ENCODE results near the gene LDAH. TPM values are rescaled to one million over a fixed set of nuclear protein-coding genes. Genes with fewer than 3 reads are reported as not detected.

LDAH gene
- total RNA-seq, 2 donors from 2014 or later = 3.5 to 6.0 TPM

DNA sequence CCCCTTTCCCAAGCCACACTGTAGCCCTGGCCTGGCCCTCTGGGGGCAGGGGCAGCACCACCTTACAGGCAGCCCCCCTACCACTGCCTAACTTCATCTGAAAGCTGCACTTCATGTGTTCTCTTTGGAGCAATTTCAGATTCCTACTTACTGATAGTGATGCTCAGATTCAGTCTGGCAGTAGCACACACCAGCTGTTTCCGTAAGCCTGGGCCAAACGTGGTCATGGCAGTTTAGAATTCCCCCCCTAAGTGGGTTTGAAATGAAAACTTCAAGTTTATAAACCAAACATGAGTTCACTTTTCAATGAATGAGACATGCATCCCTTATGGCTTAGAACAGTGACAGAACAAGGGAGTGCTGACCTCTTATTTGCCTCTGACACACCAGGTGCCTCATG is 126.5 kb downstream of the LDAH start:
- H3K36me3 ChIP-seq = no peaks in the 10 kb centered on the region
- H3K27me3 ChIP-seq = no peaks in the 10 kb centered on the region
- TF ChIP-seq, protein P1, sequence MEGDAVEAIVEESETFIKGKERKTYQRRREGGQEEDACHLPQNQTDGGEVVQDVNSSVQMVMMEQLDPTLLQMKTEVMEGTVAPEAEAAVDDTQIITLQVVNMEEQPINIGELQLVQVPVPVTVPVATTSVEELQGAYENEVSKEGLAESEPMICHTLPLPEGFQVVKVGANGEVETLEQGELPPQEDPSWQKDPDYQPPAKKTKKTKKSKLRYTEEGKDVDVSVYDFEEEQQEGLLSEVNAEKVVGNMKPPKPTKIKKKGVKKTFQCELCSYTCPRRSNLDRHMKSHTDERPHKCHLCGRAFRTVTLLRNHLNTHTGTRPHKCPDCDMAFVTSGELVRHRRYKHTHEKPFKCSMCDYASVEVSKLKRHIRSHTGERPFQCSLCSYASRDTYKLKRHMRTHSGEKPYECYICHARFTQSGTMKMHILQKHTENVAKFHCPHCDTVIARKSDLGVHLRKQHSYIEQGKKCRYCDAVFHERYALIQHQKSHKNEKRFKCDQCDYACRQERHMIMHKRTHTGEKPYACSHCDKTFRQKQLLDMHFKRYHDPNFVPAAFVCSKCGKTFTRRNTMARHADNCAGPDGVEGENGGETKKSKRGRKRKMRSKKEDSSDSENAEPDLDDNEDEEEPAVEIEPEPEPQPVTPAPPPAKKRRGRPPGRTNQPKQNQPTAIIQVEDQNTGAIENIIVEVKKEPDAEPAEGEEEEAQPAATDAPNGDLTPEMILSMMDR (IDR thresholded peaks at IDR 0.05) = no peak
- DNase-seq (ENCODE audit: low spot score) = no peak
- H3K9me3 ChIP-seq = no peaks in the 10 kb centered on the region
- no peak overlapping the region for H3K4me3 ChIP-seq
- H3K4me1 ChIP-seq = peaks cover 0 to 5% of the 10 kb centered on the region in 2 donors
- H3K27ac ChIP-seq = no peak overlapping the region

- Histone ChIP-seq H3K27ac (no peak overlapping the region), H3K27me3 (no peaks in the 10 kb centered on the region), H3K4me1 (no peaks in the 10 kb centered on the region), H3K9me3 (no peaks in the 10 kb centered on the region), H3K36me3 (no peaks in the 10 kb centered on the region), H3K4me3 (no peak overlapping the region)
- TF ChIP-seq, protein P1 (IDR thresholded peaks at IDR 0.05) = no peak
- DNase-seq (ENCODE audit: low spot score) = no peak
Observed at GRCh38 chr2:20693317-20693716, 129.6 kb downstream of the LDAH start.

GRCh38 chr2:20692081-20692480 is 130.8 kb downstream of the LDAH start:
- no peak overlapping the region for H3K4me3 ChIP-seq
- H3K27me3 ChIP-seq = no peaks in the 10 kb centered on the region
- no peak for DNase-seq (ENCODE audit: low spot score)
- no peak overlapping the region for H3K27ac ChIP-seq
- H3K9me3 ChIP-seq = no peaks in the 10 kb centered on the region
- no peaks in the 10 kb centered on the region for H3K36me3 ChIP-seq
- TF ChIP-seq, protein P1 (IDR thresholded peaks at IDR 0.05) = no peak
- no peaks in the 10 kb centered on the region for H3K4me1 ChIP-seq

GRCh38 chr2:20691076-20691734 is 131.7 kb downstream of the LDAH start:
- Histone ChIP-seq H3K36me3 (no peaks in the 10 kb centered on the region), H3K27ac (no peak overlapping the region), H3K27me3 (no peaks in the 10 kb centered on the region), H3K4me1 (no peaks in the 10 kb centered on the region), H3K9me3 (no peaks in the 10 kb centered on the region), H3K4me3 (no peak overlapping the region)
- TF ChIP-seq, protein P1 (IDR thresholded peaks at IDR 0.05) = no peak
- DNase-seq (ENCODE audit: low spot score) = no peak

DNA sequence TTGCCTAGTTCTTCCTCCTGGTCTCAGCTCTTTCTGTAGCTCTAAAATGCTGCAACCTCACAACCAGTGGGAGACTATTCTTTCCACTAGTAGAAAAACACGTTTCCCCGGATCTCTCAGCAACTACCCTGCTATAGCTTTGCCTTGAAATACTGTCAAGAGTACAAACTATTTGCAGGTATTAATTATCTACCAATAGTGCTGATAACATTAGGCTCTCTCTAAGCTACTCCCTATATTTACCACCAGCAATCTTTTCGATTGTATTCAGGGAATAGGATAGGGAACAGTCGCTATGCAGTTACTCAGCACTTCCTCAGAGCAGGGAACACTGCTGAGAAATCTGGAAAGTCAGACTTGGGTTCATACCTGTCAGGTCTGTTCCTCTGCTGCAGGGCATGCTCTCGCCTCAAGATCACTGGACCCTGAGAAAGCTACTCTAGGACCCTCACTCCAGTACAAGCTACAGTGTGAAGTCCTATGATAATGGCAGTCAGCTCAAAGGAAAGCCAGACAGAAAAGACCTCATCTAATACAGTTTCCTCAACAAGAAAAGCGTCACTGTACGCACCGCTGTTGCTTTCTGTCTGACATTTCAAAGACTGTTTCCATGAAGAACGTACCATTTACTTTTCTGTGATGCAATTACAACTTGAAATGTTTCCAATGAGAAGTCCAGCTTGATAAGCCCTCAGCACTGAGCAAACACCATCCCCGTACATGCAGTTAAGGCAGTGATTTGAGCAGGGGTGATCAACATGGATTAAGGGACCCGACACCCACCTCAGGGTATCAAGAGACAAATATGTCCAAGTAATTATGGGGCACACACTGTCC is 133.3 kb downstream of the LDAH start:
- H3K36me3 ChIP-seq = no peaks in the 10 kb centered on the region
- TF ChIP-seq, protein P1 (IDR thresholded peaks at IDR 0.05) = no peak

More for the DNA sequence above, 133.3 kb downstream of the LDAH start:
- Histone ChIP-seq H3K9me3 (no peaks in the 10 kb centered on the region), H3K27me3 (no peaks in the 10 kb centered on the region), H3K4me3 (no peak overlapping the region), H3K27ac (no peak overlapping the region), H3K4me1 (no peaks in the 10 kb centered on the region)
- DNase-seq (ENCODE audit: low spot score) = no peak
